HG02798 (cell line): ENCODE results near the gene TFCP2.

Source experiments
- ATAC-seq: cut with Tn5 transposase; IDR thresholded peaks from one replicate; pipeline ENCODE4 v1.9.1; 2021; ENCODE audit warnings: mild to moderate bottlenecking; ENCODE audit not compliant: unreplicated experiment, poor library complexity

Gene TFCP2

GRCh38 chr12:51163795-51164194 is 9.1 kb downstream of the TFCP2 start:
- no peak for ATAC-seq

- no peak for ATAC-seq
These were observed 10.7 kb downstream of the TFCP2 start for GRCh38 chr12:51162217-51162616.

GRCh38 chr12:51160814-51161459 is 12.0 kb downstream of the TFCP2 start:
- no peak for ATAC-seq

DNA sequence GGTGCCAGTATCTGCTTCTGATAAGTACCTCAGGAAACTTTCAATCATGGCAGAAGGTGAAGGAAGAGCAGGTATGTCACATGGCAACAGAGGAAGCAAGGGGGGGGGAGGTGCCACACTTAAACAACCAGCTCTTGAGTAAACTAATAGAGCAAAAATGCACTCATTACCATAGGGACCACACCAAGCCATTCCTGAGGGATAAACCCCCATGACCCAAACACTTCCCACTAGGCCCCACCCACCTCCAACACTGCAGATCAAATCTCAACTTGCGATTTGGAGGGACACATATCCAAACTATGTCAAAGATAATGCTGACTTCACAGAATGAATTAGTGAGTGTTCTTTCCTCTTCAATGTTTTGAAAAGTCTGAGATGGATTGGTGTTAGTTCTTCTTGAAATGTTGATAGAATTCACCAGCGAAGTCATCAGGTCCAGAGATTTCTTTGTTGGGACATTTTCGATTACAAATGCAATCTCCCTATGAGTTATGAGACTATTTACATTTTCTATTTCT is 16.6 kb downstream of the TFCP2 start:
- no peak for ATAC-seq

DNA sequence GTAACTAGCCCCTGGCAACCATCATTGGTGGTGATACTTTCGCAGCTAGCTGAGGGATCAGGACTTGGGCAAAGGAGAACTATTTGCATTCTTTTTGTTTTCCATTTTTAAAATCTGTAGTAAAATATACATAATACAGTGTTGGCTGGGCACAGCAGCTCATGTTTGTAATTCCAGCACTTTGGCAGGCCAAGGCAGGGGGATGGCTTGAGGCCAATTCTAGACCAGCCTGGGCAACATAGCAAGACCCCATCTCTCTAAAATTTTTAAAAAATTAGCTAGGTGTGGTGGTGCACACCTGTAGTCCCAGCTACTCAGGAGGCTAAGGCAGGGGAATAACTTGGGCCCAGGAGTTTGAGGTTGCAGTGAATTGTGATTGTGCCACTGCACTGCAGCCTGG is 20.0 kb downstream of the TFCP2 start:
- no peak for ATAC-seq

GRCh38 chr12:51150777-51151176 is 22.2 kb downstream of the TFCP2 start:
- no peak for ATAC-seq

GRCh38 chr12:51147309-51147708 is 25.6 kb downstream of the TFCP2 start:
- ATAC-seq = no peak

- ATAC-seq = no peak
These were observed 33.6 kb downstream of the TFCP2 start for GRCh38 chr12:51139292-51139844.

DNA sequence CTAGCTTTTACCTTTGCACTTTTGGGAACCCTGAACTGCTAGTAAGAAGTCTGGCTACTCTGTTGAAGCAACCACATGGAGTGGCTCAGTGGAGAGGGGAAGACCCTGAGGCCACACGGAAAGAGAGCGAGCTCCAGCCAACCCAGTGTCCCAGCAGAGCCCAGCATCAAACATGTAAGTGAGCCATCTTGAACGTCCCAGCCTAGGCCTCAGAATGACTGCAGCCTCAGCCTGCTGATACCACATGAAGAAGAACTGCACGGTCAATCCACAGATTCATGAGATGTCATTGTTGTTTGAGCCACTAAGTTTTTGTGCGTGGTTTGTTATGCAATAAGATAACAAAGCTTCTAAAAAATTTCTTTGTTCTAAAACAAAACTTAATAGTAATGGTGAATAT is 40.2 kb downstream of the TFCP2 start:
- no peak for ATAC-seq

- no peak for ATAC-seq
These were observed 41.0 kb downstream of the TFCP2 start for GRCh38 chr12:51131745-51132521.

DNA sequence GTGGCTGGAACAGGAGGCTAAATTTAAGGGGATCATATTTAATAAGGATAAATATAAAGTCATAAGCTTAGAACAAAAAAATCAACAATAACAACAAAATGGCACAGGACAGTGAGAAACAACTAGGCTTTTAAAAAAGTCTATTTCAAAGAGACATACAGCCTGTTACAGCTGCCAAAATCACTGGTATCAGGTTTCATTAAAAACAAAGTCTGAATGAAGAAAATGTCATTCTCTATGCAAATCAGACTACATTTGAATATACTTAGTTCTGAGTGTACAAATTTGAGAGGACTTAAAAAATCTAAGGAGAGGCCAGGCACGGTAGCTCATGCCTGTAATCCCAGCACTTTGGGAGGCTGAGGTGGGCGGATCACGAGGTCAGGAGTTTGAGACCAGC is 44.0 kb downstream of the TFCP2 start:
- ATAC-seq = no peak

- ATAC-seq = no peak
These were observed 45.7 kb downstream of the TFCP2 start for GRCh38 chr12:51127050-51127729.

DNA sequence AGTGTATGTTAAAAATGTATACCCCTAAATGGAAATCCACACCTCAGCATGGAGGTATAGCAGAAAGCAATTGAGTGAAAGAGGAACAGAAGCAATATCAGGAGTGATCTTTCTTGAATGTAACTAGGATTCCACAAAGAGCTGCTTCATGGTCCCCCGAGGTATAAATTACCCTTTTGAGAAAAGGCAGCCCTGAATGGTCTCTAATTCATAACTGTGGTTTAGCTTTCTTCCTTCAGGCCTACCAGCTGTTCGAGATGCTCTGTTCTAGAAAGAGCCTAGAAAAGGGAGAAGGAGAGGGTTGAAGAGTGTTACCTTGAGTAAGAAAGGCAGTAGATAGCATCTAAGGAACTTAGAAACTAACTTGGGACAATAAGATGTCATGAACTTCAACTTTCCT is 46.6 kb downstream of the TFCP2 start:
- ATAC-seq = no peak

GRCh38 chr12:51124504-51124903 is 48.4 kb downstream of the TFCP2 start:
- no peak for ATAC-seq

- no peak for ATAC-seq
These were observed 50.1 kb downstream of the TFCP2 start for GRCh38 chr12:51122844-51123243.

GRCh38 chr12:51118706-51119105 is 54.2 kb downstream of the TFCP2 start:
- no peak for ATAC-seq

DNA sequence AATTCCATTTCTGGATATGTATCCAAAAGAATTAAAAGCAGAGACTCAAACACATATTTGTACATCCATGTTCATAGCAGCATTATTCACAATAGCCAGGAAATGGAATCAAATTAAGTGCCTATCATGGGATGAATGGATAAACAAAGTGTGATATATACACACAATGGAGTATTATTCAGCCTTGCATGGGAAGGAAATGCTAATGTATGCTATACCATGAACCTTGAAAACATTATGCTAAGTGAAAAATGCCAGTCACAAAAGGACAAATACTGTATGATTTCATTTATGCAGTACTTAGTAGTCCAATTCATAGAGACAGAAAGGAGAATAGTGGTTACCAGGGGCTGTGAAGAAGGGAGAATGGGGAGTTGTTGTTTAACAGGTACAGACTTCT is 57.4 kb downstream of the TFCP2 start:
- ATAC-seq = no peak

DNA sequence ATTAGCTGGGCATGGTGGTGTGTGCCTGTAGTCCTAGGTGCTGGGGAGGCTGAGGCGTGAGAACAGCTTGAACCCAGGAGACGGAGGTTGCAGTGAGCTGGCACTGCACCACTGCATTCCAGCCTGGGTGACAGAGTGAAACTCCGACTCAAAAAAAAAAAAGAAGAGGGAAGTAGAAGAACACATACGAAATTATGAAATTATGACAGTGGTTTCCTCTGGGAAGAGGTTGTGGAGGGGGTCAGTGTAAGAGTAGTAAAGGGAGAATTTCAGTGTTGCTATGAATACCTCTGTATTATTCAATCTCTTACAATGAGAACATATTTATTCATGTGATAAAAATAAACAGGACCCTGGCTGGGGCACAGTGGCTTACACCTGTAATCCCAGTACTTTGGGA is 64.8 kb downstream of the TFCP2 start:
- ATAC-seq = no peak

GRCh38 chr12:51103977-51104376 is 69.0 kb downstream of the TFCP2 start:
- no peak for ATAC-seq

DNA sequence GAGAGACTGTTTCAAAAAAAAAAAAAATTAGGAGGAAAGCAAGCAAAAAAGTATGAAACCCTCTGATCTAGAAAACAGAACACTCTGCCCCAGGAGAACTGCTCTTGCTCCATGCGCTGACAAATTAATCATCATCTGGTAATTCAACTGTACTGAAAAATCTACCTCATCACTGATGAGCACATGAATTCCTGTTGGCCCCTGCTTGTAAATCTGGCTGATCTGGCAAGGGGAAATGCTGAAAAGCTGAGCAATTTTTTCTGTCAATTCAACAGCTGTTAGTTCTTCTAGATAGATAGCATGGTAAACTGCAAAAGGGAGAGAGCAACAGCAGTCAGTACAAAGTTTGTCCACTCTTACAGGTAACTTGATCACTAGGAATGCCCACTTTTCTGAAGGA is 74.3 kb downstream of the TFCP2 start:
- no peak for ATAC-seq

DNA sequence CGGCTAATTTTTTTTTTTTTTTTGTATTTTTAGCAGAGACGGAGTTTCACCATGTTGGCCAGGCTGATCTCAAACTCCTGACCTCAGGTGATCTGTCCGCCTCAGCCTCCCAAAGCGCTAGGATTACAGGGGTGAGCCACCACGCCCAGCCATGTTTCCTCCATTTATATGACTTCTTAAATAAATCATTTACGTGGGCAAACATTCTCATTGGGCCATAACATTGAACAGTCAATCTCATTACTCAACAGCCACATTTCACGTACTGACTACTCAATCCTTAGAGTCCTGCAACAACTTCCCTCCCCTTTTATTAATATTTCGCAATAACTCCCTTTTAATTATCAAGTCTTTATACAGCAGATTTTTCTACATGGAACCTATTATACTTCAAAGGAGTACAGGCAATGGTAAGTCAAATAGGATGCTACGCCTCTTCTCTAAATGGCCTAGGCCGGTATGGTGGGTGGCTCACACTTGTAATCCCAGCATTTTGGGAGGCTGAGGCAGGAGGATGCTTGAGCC is 82.2 kb downstream of the TFCP2 start:
- no peak for ATAC-seq
